NCI-H146 (cell line): ENCODE measurements around the gene XKR7.
"Not testable (repeated sequence)": the region's sequence is repeated elsewhere in the genome, so short reads cannot be mapped to it uniquely, and the experiment has no call there.

Experiments used
- DNase-seq: peaks from one replicate; lab custom pipeline; 2025; lab: John Stamatoyannopoulos, UW

XKR7 gene

GRCh38 chr20:32013326-32013725 lies 45.4 kb downstream of the XKR7 start:
- DNase-seq, result no peak

- peak; percentile 100 for DNase-seq
These were observed 49.8 kb downstream of the XKR7 start for GRCh38 chr20:32017711-32018251.

GRCh38 chr20:32018269-32019155 lies 50.6 kb downstream of the XKR7 start:
- peak; percentile 99 for DNase-seq

- peak; percentile 88 for DNase-seq
These were observed 51.2 kb downstream of the XKR7 start for GRCh38 chr20:32019156-32019510.

GRCh38 chr20:32019563-32020463 lies 51.9 kb downstream of the XKR7 start:
- DNase-seq, result no peak

- no peak for DNase-seq
These were observed 53.1 kb downstream of the XKR7 start for GRCh38 chr20:32021091-32021490.

- DNase-seq, result no peak
These were observed 56.8 kb downstream of the XKR7 start for GRCh38 chr20:32024683-32025295.

GRCh38 chr20:32027643-32028042 lies 59.7 kb downstream of the XKR7 start:
- no peak for DNase-seq

GRCh38 chr20:32028647-32029372 lies 60.9 kb downstream of the XKR7 start:
- DNase-seq, result no peak

GRCh38 chr20:32029561-32029960 lies 61.6 kb downstream of the XKR7 start:
- DNase-seq, result no peak

GRCh38 chr20:32031007-32031958 lies 63.3 kb downstream of the XKR7 start:
- DNase-seq, result peak; percentile 88

GRCh38 chr20:32033316-32033715 lies 65.4 kb downstream of the XKR7 start:
- no peak for DNase-seq

- DNase-seq, result not testable (repeated sequence)
These were observed 65.8 kb downstream of the XKR7 start for GRCh38 chr20:32033721-32034120.

- DNase-seq, result no peak
These were observed 66.9 kb downstream of the XKR7 start for GRCh38 chr20:32034581-32035425.

- no peak for DNase-seq
These were observed 67.5 kb downstream of the XKR7 start for GRCh38 chr20:32035426-32035779.

- no peak for DNase-seq
These were observed 68.3 kb downstream of the XKR7 start for GRCh38 chr20:32036252-32036651.

- no peak for DNase-seq
These were observed 69.0 kb downstream of the XKR7 start for GRCh38 chr20:32036716-32037485.

- DNase-seq, result no peak
These were observed 70.0 kb downstream of the XKR7 start for GRCh38 chr20:32037929-32038328.
